Skeletal muscle tissue (tissue), 4 donors: ENCODE data around the gene ESF1. TPM values are rescaled to one million over a fixed set of nuclear protein-coding genes. Genes with fewer than 3 reads are reported as not detected.
A peak's percentile ranks its signal among the peaks of the same experiment; 100 is the strongest.

Experiments used
- H3K27ac ChIP-seq: one replicate; pipeline ENCODE4 v1.7.0; 2013; ENCODE audit warnings: mild to moderate bottlenecking, low read depth, low read length, inconsistent platforms
- H3K27me3 ChIP-seq, 3 donors: one replicate each; pipeline ENCODE4 v1.7.0; 2013; ENCODE audit warnings: low read length in 3 of 3; ENCODE audit not compliant: control insufficient read depth in 3 of 3, insufficient read depth in 3 of 3
- H3K36me3 ChIP-seq, 3 donors: one replicate each; pipeline ENCODE4 v1.7.0; 2013; ENCODE audit warnings: low read length in 3 of 3; ENCODE audit not compliant: control insufficient read depth in 3 of 3, insufficient read depth in 3 of 3
- H3K4me1 ChIP-seq, 3 donors: one replicate each; pipeline ENCODE4 v1.7.0; 2013; ENCODE audit warnings: low read length in 3 of 3, mild to moderate bottlenecking in 3 of 3; ENCODE audit not compliant: control insufficient read depth in 3 of 3, insufficient read depth in 3 of 3
- H3K4me3 ChIP-seq, 3 donors: one replicate each; pipeline ENCODE4 v1.7.0; 2013; ENCODE audit warnings: low read length in 3 of 3
- H3K9ac ChIP-seq, 3 donors: one replicate each; pipeline ENCODE4 v1.7.0; 2013; ENCODE audit warnings: low read length in 3 of 3, mild to moderate bottlenecking in 3 of 3, moderate library complexity in 2 of 3, low read depth in 1 of 3
- H3K9me3 ChIP-seq, 3 donors: one replicate each; pipeline ENCODE4 v1.7.0; 2013; ENCODE audit warnings: low read length in 3 of 3; ENCODE audit not compliant: control insufficient read depth in 3 of 3
- total RNA-seq: library from RNA; depleted of rRNA; stranded (reverse); fragments of >200 nt; gene quantifications from one replicate; pipeline ENCODE4 v1.2.3, GENCODE V29; 2014
- donor health status: Osteomylitis.

The ESF1 gene
- total RNA-seq, 1 donor from 2014 or later = 5.7 TPM

DNA sequence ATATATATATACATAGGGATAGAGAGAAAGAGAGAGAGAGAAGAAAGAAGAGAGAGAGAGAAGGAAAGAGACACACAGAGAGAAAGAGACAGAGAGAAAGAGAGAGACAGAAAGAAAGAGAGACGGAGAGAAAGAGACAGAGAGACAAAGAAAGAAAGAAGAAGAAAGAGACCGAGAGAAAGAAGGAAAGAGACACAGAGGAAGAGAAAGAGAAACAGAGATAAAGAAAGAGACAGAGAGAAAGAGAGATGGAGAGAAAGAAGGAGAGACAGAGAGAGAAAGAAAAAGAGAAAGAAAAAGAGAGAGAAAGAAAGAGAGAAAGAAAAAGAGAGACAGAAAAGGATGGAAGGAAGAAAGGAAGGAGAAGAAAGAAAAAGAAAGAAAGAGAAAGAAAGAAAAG, 99.1 kb downstream of the ESF1 start:
- Histone ChIP-seq H3K27me3 (peaks cover 0 to 5% (median 0%) of the 10 kb centered on the region in 3 donors), H3K4me3 (no peak overlapping the region), H3K27ac (no peak overlapping the region), H3K36me3 (no peaks in the 10 kb centered on the region), H3K9me3 (no peaks in the 10 kb centered on the region), H3K4me1 (no peaks in the 10 kb centered on the region), H3K9ac (no peak overlapping the region)

- Histone ChIP-seq H3K4me1 (no peaks in the 10 kb centered on the region), H3K27ac (no peak overlapping the region), H3K36me3 (no peaks in the 10 kb centered on the region), H3K9me3 (no peaks in the 10 kb centered on the region), H3K27me3 (peaks cover 0 to 5% (median 0%) of the 10 kb centered on the region in 3 donors), H3K4me3 (no peak overlapping the region), H3K9ac (no peak overlapping the region)
Measured at GRCh38 chr20:13684566-13685222, 100.0 kb downstream of the ESF1 start.

GRCh38 chr20:13683833-13684232, 100.9 kb downstream of the ESF1 start:
- H3K27ac ChIP-seq = no peak overlapping the region
- H3K27me3 ChIP-seq = peaks cover 0 to 5% (median 0%) of the 10 kb centered on the region in 3 donors
- no peak overlapping the region for H3K4me3 ChIP-seq
- H3K9me3 ChIP-seq = no peaks in the 10 kb centered on the region
- H3K9ac ChIP-seq = no peak overlapping the region
- no peaks in the 10 kb centered on the region for H3K36me3 ChIP-seq
- H3K4me1 ChIP-seq = no peaks in the 10 kb centered on the region

DNA sequence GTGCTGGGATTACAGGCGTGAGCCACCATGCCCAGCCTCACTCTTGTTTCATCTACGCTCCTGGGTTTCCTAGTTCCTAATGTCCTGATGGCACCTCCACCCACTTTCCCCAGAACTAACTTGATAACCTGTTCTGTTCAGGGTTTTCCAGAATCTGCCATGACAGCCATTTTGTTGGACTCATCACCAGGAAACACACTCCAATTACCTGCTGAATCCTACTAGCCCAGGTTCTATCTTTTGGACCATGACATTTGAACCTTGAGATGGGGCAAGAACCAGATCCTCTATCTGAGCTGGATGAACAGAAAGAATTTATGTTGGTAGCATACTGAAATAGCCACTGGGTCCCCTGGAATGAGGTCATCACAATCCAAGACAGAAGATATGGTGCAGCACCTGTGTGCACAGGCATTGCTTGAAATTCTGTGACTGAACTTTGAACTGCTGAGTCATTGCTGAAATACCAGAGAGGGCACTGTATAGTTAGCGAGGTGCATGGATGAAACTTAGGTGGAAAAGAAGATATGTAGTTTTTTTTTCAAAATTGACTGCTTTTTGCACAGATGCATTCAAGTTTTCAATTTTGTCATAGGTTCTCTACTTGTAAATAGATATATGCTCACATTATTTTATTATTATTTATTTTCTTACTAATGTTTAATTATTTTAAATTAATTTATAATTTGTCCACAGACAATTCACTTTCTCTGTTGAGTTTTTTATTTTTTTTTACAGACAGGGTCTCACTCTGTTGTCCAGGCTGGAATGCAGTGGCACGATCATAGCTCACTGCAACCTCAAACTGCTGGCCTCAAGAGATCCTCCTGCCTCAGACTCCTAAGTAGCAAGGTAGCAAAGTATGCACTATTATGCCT, 103.2 kb downstream of the ESF1 start:
- Histone ChIP-seq H3K4me1 (no peaks in the 10 kb centered on the region), H3K36me3 (no peaks in the 10 kb centered on the region), H3K9ac (no peak overlapping the region)

GRCh38 chr20:13678944-13679343, 105.8 kb downstream of the ESF1 start:
- Histone ChIP-seq H3K36me3 (no peaks in the 10 kb centered on the region), H3K27ac (no peak overlapping the region), H3K9ac (no peak overlapping the region), H3K27me3 (no peaks in the 10 kb centered on the region), H3K4me3 (no peak overlapping the region), H3K4me1 (no peaks in the 10 kb centered on the region), H3K9me3 (no peaks in the 10 kb centered on the region)

More for the DNA sequence above, 103.2 kb downstream of the ESF1 start:
- peaks cover 0 to 5% (median 0%) of the 10 kb centered on the region in 3 donors for H3K27me3 ChIP-seq
- H3K27ac ChIP-seq = no peak overlapping the region
- no peaks in the 10 kb centered on the region for H3K9me3 ChIP-seq
- no peak overlapping the region for H3K4me3 ChIP-seq

DNA sequence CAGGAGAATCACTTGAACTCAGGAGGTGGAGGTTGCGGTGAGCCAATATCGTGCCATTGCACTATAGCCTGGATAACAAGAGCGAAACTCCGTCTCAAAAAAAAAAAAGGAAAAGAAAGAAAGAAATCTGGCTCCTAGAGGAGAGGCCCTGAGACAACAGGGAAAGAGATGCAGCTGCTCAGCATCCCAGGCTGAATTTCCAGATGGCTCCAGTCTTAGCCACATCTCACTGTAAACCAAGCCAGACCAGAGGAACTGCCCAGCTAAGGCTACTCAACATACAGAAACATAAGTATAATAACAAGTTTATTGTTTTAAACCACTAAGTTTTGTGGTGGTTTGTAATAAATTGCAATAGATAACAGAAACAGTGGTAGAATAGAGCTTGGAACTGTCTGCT, 107.5 kb downstream of the ESF1 start:
- Histone ChIP-seq H3K36me3 (no peaks in the 10 kb centered on the region), H3K4me1 (no peaks in the 10 kb centered on the region), H3K27ac (no peak overlapping the region), H3K4me3 (no peak overlapping the region), H3K9me3 (no peaks in the 10 kb centered on the region), H3K9ac (no peak overlapping the region), H3K27me3 (no peaks in the 10 kb centered on the region)

DNA sequence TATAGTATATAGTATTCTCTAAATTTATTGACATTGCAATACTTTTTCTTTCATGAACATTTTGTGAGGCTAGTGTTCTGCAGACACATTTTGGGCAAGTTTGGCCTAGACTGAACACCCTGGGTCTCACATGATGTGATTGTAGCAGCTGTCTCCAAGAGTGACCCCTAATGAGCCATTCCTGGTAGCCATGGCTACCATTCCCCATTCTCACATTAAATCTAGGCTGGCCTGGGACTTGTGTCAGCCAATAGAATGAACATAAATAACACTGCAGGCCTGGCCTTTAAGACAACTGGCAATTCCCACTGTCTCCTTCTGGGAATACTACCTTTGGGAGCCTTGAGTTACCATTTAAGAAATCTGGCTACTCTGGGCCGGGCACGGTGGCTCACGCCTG, 108.0 kb downstream of the ESF1 start:
- no peaks in the 10 kb centered on the region for H3K9me3 ChIP-seq
- H3K4me1 ChIP-seq = no peaks in the 10 kb centered on the region
- no peak overlapping the region for H3K27ac ChIP-seq
- H3K36me3 ChIP-seq = no peaks in the 10 kb centered on the region
- no peaks in the 10 kb centered on the region for H3K27me3 ChIP-seq
- H3K9ac ChIP-seq = no peak overlapping the region
- no peak overlapping the region for H3K4me3 ChIP-seq

DNA sequence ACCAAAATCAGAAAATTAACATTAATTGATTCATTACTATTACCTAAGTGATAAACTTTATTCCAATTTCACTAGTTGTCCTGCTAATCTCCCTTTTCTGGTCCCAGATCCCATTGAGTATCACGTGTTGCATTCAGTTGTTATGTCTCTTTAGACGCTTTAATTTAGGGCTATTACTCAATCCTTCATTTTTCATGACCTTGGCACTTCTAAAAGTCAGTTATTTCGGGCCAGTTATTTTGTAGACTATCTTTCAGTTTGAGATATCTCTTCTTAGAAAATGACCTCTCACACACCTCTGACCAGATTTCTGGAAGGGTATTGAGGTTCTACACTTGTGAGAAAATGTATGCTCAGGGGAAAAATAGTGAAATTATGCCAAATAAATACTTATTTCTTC, 112.0 kb downstream of the ESF1 start:
- Histone ChIP-seq H3K9me3 (no peaks in the 10 kb centered on the region), H3K27me3 (no peaks in the 10 kb centered on the region), H3K36me3 (no peaks in the 10 kb centered on the region), H3K9ac (no peak overlapping the region), H3K4me1 (peaks cover 0 to 4% (median 0%) of the 10 kb centered on the region in 3 donors), H3K27ac (peak overlapping the region; percentile 46), H3K4me3 (no peak overlapping the region)

DNA sequence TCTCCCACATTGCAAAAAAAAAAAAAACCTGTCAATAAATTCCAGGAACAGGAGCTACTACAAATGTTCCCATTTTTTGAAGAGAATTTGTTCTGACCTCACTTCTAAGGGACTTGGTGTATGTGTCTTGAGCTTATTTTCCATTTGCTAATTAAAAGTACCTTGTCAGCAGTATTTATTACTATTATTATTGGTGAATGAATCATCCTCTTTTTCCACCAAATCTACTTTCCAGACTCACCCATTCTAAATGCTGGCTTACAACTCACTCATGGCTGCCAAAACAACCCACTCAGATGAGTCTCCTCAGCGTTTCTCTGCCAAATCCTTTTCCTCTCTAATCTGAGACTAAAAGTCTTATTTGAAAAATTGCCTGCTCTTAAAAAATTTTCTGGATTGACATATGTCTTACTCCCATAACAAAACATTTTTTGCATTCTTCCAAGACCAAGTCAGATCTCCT, 112.8 kb downstream of the ESF1 start:
- H3K36me3 ChIP-seq = no peaks in the 10 kb centered on the region
- H3K9ac ChIP-seq = no peak overlapping the region
- H3K27me3 ChIP-seq = no peaks in the 10 kb centered on the region
- H3K9me3 ChIP-seq = no peaks in the 10 kb centered on the region
- H3K27ac ChIP-seq = peak overlapping the region; percentile 77
- H3K4me3 ChIP-seq = no peak overlapping the region
- peaks cover 0 to 4% (median 0%) of the 10 kb centered on the region in 3 donors for H3K4me1 ChIP-seq

- Histone ChIP-seq H3K4me1 (peaks cover 0 to 4% (median 0%) of the 10 kb centered on the region in 3 donors), H3K9ac (no peak overlapping the region), H3K36me3 (no peaks in the 10 kb centered on the region), H3K4me3 (no peak overlapping the region), H3K27ac (peak overlapping the region; percentile 77), H3K9me3 (no peaks in the 10 kb centered on the region), H3K27me3 (no peaks in the 10 kb centered on the region)
Measured at GRCh38 chr20:13671512-13671911, 113.2 kb downstream of the ESF1 start.
